ENCODE results near the gene CCL24.

DNA sequence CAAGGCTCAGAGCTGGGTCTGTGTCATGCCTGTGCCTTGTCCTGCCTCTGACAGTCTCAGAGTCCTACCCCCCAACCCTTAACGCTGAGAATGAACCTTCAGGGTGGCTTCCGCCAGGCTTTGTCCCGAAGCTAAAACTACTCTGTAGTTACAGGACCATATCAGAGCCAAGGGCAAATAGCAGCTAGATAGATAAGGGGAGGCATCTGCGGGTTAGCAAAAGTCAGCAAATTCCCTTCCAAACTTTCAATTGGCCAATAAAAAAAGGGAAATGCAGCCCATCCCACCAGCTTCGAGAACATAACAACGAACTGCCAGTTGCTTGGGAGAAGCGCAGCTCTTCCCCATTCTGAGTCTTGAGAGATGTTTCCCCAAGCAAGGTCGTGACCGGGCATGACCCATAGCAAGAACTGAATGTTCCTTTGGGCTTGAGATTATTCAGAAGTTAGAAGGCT lies 17.7 kb downstream of the CCL24 start:
- TF ChIP-seq, protein P1, sequence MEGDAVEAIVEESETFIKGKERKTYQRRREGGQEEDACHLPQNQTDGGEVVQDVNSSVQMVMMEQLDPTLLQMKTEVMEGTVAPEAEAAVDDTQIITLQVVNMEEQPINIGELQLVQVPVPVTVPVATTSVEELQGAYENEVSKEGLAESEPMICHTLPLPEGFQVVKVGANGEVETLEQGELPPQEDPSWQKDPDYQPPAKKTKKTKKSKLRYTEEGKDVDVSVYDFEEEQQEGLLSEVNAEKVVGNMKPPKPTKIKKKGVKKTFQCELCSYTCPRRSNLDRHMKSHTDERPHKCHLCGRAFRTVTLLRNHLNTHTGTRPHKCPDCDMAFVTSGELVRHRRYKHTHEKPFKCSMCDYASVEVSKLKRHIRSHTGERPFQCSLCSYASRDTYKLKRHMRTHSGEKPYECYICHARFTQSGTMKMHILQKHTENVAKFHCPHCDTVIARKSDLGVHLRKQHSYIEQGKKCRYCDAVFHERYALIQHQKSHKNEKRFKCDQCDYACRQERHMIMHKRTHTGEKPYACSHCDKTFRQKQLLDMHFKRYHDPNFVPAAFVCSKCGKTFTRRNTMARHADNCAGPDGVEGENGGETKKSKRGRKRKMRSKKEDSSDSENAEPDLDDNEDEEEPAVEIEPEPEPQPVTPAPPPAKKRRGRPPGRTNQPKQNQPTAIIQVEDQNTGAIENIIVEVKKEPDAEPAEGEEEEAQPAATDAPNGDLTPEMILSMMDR (IDR thresholded peaks at IDR 0.05) = no peak
- TF ChIP-seq GABPB1 (CRISPR knock-in tag; IDR thresholded peaks at IDR 0.05) (no peak), JUN (CRISPR knock-in tag; IDR thresholded peaks at IDR 0.05) (no peak), ZNF317 (CRISPR knock-in tag; IDR thresholded peaks at IDR 0.05; ENCODE audit: borderline replicate concordance, low read depth) (no peak), ZNF423 (CRISPR knock-in tag; IDR thresholded peaks at IDR 0.05) (no peak)
- TF ChIP-seq, protein P2, sequence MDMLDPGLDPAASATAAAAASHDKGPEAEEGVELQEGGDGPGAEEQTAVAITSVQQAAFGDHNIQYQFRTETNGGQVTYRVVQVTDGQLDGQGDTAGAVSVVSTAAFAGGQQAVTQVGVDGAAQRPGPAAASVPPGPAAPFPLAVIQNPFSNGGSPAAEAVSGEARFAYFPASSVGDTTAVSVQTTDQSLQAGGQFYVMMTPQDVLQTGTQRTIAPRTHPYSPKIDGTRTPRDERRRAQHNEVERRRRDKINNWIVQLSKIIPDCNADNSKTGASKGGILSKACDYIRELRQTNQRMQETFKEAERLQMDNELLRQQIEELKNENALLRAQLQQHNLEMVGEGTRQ (CRISPR knock-in tag; IDR thresholded peaks at IDR 0.05) = no peak
- TF ChIP-seq, protein P3, sequence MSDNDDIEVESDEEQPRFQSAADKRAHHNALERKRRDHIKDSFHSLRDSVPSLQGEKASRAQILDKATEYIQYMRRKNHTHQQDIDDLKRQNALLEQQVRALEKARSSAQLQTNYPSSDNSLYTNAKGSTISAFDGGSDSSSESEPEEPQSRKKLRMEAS (CRISPR knock-in tag; IDR thresholded peaks at IDR 0.05) = no peak
- TF ChIP-seq, protein P4, sequence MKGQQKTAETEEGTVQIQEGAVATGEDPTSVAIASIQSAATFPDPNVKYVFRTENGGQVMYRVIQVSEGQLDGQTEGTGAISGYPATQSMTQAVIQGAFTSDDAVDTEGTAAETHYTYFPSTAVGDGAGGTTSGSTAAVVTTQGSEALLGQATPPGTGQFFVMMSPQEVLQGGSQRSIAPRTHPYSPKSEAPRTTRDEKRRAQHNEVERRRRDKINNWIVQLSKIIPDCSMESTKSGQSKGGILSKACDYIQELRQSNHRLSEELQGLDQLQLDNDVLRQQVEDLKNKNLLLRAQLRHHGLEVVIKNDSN (CRISPR knock-in tag; IDR thresholded peaks at IDR 0.05) = no peak
- TF ChIP-seq, protein P5, sequence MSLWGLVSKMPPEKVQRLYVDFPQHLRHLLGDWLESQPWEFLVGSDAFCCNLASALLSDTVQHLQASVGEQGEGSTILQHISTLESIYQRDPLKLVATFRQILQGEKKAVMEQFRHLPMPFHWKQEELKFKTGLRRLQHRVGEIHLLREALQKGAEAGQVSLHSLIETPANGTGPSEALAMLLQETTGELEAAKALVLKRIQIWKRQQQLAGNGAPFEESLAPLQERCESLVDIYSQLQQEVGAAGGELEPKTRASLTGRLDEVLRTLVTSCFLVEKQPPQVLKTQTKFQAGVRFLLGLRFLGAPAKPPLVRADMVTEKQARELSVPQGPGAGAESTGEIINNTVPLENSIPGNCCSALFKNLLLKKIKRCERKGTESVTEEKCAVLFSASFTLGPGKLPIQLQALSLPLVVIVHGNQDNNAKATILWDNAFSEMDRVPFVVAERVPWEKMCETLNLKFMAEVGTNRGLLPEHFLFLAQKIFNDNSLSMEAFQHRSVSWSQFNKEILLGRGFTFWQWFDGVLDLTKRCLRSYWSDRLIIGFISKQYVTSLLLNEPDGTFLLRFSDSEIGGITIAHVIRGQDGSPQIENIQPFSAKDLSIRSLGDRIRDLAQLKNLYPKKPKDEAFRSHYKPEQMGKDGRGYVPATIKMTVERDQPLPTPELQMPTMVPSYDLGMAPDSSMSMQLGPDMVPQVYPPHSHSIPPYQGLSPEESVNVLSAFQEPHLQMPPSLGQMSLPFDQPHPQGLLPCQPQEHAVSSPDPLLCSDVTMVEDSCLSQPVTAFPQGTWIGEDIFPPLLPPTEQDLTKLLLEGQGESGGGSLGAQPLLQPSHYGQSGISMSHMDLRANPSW (CRISPR knock-in tag; conservative IDR thresholded peaks at IDR 0.05; ENCODE audit: low read depth) = no peak
